ENCODE measurements around the gene POLR1D. TPM values are rescaled to one million over a fixed set of nuclear protein-coding genes. Genes with fewer than 3 reads are reported as not detected.

POLR1D gene
- total RNA-seq, 1 donor from 2014 or later: 120 TPM

GRCh38 chr13:27587095-27587746 is 34.5 kb upstream of the POLR1D start:
- Mint-ChIP-seq H3K36me3 (no peaks in the 10 kb centered on the region), H3K4me3 (no peak overlapping the region), H3K9me3 (no peaks in the 10 kb centered on the region), H3K4me1 (peaks cover 3% of the 10 kb centered on the region), H3K27me3 (ENCODE audit: insufficient read depth, low read depth) (no peaks in the 10 kb centered on the region), H3K27ac (no peak overlapping the region)
- H3K27ac ChIP-seq: no peak overlapping the region
- H3K4me3 ChIP-seq: no peak overlapping the region
- H3K79me2 ChIP-seq (ENCODE audit: low read depth): peaks cover 4% of the 10 kb centered on the region
- no peaks in the 10 kb centered on the region for H3K27me3 ChIP-seq
- H2AFZ ChIP-seq (replicated peaks): no peak overlapping the region
- H3K36me3 ChIP-seq: no peaks in the 10 kb centered on the region
- no peaks in the 10 kb centered on the region for H3K9me3 ChIP-seq (ENCODE audit: low read depth)
- no peak overlapping the region for H3K9ac ChIP-seq
- H4K20me1 ChIP-seq (ENCODE audit: low read depth): peaks cover 8% of the 10 kb centered on the region
- no peaks in the 10 kb centered on the region for H3F3A ChIP-seq (ENCODE audit: low read depth)
- TF ChIP-seq EZH2phosphoT487 (IDR thresholded peaks at IDR 0.05): no peak
- no peak for TF ChIP-seq EZH2 (IDR thresholded peaks at IDR 0.05)
- TF ChIP-seq, protein P1, sequence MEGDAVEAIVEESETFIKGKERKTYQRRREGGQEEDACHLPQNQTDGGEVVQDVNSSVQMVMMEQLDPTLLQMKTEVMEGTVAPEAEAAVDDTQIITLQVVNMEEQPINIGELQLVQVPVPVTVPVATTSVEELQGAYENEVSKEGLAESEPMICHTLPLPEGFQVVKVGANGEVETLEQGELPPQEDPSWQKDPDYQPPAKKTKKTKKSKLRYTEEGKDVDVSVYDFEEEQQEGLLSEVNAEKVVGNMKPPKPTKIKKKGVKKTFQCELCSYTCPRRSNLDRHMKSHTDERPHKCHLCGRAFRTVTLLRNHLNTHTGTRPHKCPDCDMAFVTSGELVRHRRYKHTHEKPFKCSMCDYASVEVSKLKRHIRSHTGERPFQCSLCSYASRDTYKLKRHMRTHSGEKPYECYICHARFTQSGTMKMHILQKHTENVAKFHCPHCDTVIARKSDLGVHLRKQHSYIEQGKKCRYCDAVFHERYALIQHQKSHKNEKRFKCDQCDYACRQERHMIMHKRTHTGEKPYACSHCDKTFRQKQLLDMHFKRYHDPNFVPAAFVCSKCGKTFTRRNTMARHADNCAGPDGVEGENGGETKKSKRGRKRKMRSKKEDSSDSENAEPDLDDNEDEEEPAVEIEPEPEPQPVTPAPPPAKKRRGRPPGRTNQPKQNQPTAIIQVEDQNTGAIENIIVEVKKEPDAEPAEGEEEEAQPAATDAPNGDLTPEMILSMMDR (IDR thresholded peaks at IDR 0.05): no peak
- DNase-seq (ENCODE audit: low spot score): no peak
- no peak overlapping the region for H3K4me2 ChIP-seq
- H3K4me1 ChIP-seq: no peaks in the 10 kb centered on the region

DNA sequence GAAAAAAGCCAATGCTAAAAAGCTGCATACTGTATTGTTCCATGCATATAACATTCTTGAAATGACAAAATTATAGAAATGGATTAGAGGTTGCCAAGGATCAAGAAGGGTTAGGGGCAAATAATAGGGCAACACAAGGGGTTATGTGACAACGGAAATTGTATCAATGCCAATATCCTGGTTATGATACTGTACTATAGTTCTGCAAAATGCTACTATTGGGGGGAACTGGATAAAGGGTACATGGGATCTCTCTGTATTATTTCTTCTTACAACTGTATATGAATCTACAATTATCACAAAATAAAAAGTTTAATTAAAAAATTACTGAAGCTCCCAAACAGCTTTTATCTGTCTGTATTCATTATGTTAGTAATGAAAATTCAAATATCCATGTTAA is 33.3 kb upstream of the POLR1D start:
- Histone ChIP-seq H3K27ac (no peak overlapping the region), H3K4me2 (no peak overlapping the region), H3K4me3 (no peak overlapping the region), H3F3A (ENCODE audit: low read depth) (no peaks in the 10 kb centered on the region), H3K4me1 (no peaks in the 10 kb centered on the region), H3K79me2 (ENCODE audit: low read depth) (peaks cover 4% of the 10 kb centered on the region), H3K36me3 (no peaks in the 10 kb centered on the region), H3K9ac (no peak overlapping the region), H3K9me3 (ENCODE audit: low read depth) (no peaks in the 10 kb centered on the region), H4K20me1 (ENCODE audit: low read depth) (peaks cover 8% of the 10 kb centered on the region), H2AFZ (replicated peaks) (no peak overlapping the region), H3K27me3 (no peaks in the 10 kb centered on the region)
- DNase-seq (ENCODE audit: low spot score): no peak
- Mint-ChIP-seq H3K4me1 (peaks cover 3% of the 10 kb centered on the region), H3K27me3 (ENCODE audit: insufficient read depth, low read depth) (no peaks in the 10 kb centered on the region), H3K36me3 (no peaks in the 10 kb centered on the region), H3K27ac (no peak overlapping the region), H3K9me3 (no peaks in the 10 kb centered on the region), H3K4me3 (no peak overlapping the region)
- TF ChIP-seq EZH2phosphoT487 (IDR thresholded peaks at IDR 0.05): no peak
- TF ChIP-seq, protein P1 (IDR thresholded peaks at IDR 0.05): no peak
- no peak for TF ChIP-seq EZH2 (IDR thresholded peaks at IDR 0.05)

- Mint-ChIP-seq H3K4me3 (no peak overlapping the region), H3K9me3 (no peaks in the 10 kb centered on the region), H3K27ac (no peak overlapping the region), H3K4me1 (no peaks in the 10 kb centered on the region), H3K27me3 (ENCODE audit: insufficient read depth, low read depth) (no peaks in the 10 kb centered on the region), H3K36me3 (no peaks in the 10 kb centered on the region)
- TF ChIP-seq EZH2phosphoT487 (IDR thresholded peaks at IDR 0.05) (no peak), EZH2 (IDR thresholded peaks at IDR 0.05) (no peak)
- TF ChIP-seq, protein P1 (IDR thresholded peaks at IDR 0.05): no peak
- Histone ChIP-seq H4K20me1 (ENCODE audit: low read depth) (peaks cover 8% of the 10 kb centered on the region), H3K4me3 (no peak overlapping the region), H3F3A (ENCODE audit: low read depth) (no peaks in the 10 kb centered on the region), H3K4me2 (no peak overlapping the region), H3K9ac (no peak overlapping the region), H3K36me3 (no peaks in the 10 kb centered on the region), H3K27ac (no peak overlapping the region), H3K79me2 (ENCODE audit: low read depth) (peaks cover 13% of the 10 kb centered on the region), H3K4me1 (no peaks in the 10 kb centered on the region), H3K27me3 (no peaks in the 10 kb centered on the region), H2AFZ (replicated peaks) (no peak overlapping the region), H3K9me3 (ENCODE audit: low read depth) (no peaks in the 10 kb centered on the region)
- DNase-seq (ENCODE audit: low spot score): no peak
Measured at GRCh38 chr13:27592865-27593264, 28.8 kb upstream of the POLR1D start.
